GM23338 (cell line): ENCODE data around the gene MTMR3. TPM values are rescaled to one million over a fixed set of nuclear protein-coding genes. Genes with fewer than 3 reads are reported as not detected.

Experiments
- ATAC-seq: fragments of 200-7000 bp; cut with Tn5 transposase; 3 replicates; pipeline ENCODE4 v1.9.1; 2020
- DNase-seq: peaks from one replicate; pipeline ENCODE4 v3.0.0-alpha.2; 2015; ENCODE audit warnings: low spot score
- H2AFZ ChIP-seq: fragments of 200-600 bp; sonication (generic); 2 replicates; pipeline ENCODE4 v1.8.0; 2016; ENCODE audit warnings: antibody characterized with exemption, mild to moderate bottlenecking, moderate library complexity
- H3F3A ChIP-seq: fragments of 200-600 bp; sonication (generic); replicated peaks from 2 replicates; pipeline ENCODE4 v1.8.0; 2017; ENCODE audit warnings: antibody characterized with exemption, mixed run types, low read depth
- H3K27ac ChIP-seq: fragments of 200-600 bp; sonication (generic); 2 replicates; pipeline ENCODE4 v1.6.1; 2016; ENCODE audit warnings: low read depth
- H3K27me3 ChIP-seq: fragments of 200-600 bp; sonication (generic); 2 replicates; pipeline ENCODE4 v1.8.0; 2016; ENCODE audit warnings: mild to moderate bottlenecking, mixed run types, moderate library complexity; ENCODE audit not compliant: insufficient read depth
- H3K36me3 ChIP-seq: fragments of 200-600 bp; sonication (generic); 2 replicates; pipeline ENCODE4 v1.8.0; 2016; ENCODE audit warnings: mild to moderate bottlenecking; ENCODE audit not compliant: insufficient read depth
- H3K4me1 ChIP-seq: fragments of 200-600 bp; sonication (generic); 2 replicates; pipeline ENCODE4 v1.8.0; 2016; ENCODE audit warnings: mild to moderate bottlenecking, moderate library complexity; ENCODE audit not compliant: insufficient read depth
- H3K4me2 ChIP-seq: fragments of 200-600 bp; sonication (generic); 2 replicates; pipeline ENCODE4 v1.7.1; 2017; ENCODE audit warnings: mixed run types
- H3K4me3 ChIP-seq: fragments of 200-600 bp; sonication (generic); 2 replicates; pipeline ENCODE4 v1.6.1; 2016; ENCODE audit warnings: mixed run types
- H3K79me2 ChIP-seq: fragments of 200-600 bp; sonication (generic); replicated peaks from 2 replicates; pipeline ENCODE4 v1.8.0; 2017; ENCODE audit warnings: mild to moderate bottlenecking; ENCODE audit not compliant: insufficient read depth
- H3K9me2 ChIP-seq: fragments of 200-600 bp; sonication (generic); 2 replicates; pipeline ENCODE4 v1.8.0; 2017; ENCODE audit not compliant: insufficient read depth
- H4K20me1 ChIP-seq: fragments of 200-600 bp; sonication (generic); replicated peaks from 2 replicates; pipeline ENCODE4 v1.8.0; 2017; ENCODE audit warnings: mild to moderate bottlenecking; ENCODE audit not compliant: insufficient read depth
- H3K27ac Mint-ChIP-seq: 2 replicates; pipeline ENCODE4 v1.8.0; 2020; ENCODE audit warnings: inconsistent platforms, mild to moderate bottlenecking, moderate library complexity, mixed read lengths
- H3K27me3 Mint-ChIP-seq: 3 replicates; pipeline ENCODE4 v1.8.0; 2022; ENCODE audit warnings: low read depth, mild to moderate bottlenecking, moderate library complexity, mixed read lengths, inconsistent platforms; ENCODE audit not compliant: insufficient read depth, poor library complexity
- H3K36me3 Mint-ChIP-seq: 3 replicates; pipeline ENCODE4 v1.8.0; 2021; ENCODE audit warnings: low read depth, mild to moderate bottlenecking, inconsistent platforms, moderate library complexity, mixed read lengths
- H3K4me1 Mint-ChIP-seq: 3 replicates; pipeline ENCODE4 v1.8.0; 2020; ENCODE audit warnings: mild to moderate bottlenecking, inconsistent platforms, mixed read lengths
- H3K4me3 Mint-ChIP-seq: 3 replicates; pipeline ENCODE4 v1.8.0; 2021; ENCODE audit warnings: moderate library complexity, mild to moderate bottlenecking, inconsistent platforms, mixed read lengths
- H3K9me3 Mint-ChIP-seq: 3 replicates; pipeline ENCODE4 v1.8.0; 2020; ENCODE audit warnings: moderate library complexity, mild to moderate bottlenecking, inconsistent platforms, mixed read lengths
- CREB1 ChIP-seq: fragments of 250-450 bp; sonication (Bioruptor Pico); IDR thresholded peaks from 2 replicates; pipeline ENCODE4 v1.5.0; 2020; ENCODE audit warnings: low read depth, mild to moderate bottlenecking, moderate library complexity
- EZH2 ChIP-seq: fragments of 200-600 bp; sonication (generic); IDR thresholded peaks from one replicate; pipeline ENCODE4 v1.8.0; 2017; ENCODE audit warnings: antibody characterized with exemption, mild to moderate bottlenecking, low read depth; ENCODE audit not compliant: unreplicated experiment
- EZH2phosphoT487 ChIP-seq: fragments of 200-600 bp; sonication (generic); IDR thresholded peaks from one replicate; pipeline ENCODE4 v1.8.1; 2018; ENCODE audit warnings: antibody characterized with exemption; ENCODE audit not compliant: unreplicated experiment
- JUNB ChIP-seq: IDR thresholded peaks from one replicate; pipeline ENCODE4 v1.6.1; 2016; ENCODE audit warnings: antibody characterized with exemption; ENCODE audit not compliant: unreplicated experiment
- NANOG ChIP-seq: IDR thresholded peaks from 2 replicates; pipeline ENCODE4 v1.6.1; 2016; ENCODE audit warnings: antibody characterized with exemption, borderline replicate concordance
- STAT1 ChIP-seq: IDR thresholded peaks from one replicate; pipeline ENCODE4 v1.6.1; 2016; ENCODE audit warnings: antibody characterized with exemption; ENCODE audit not compliant: unreplicated experiment
- ZNF114 ChIP-seq: fragments of 250-450 bp; sonication (Bioruptor Pico); IDR thresholded peaks from 2 replicates; pipeline ENCODE4 v1.5.0; 2020; ENCODE audit warnings: mild to moderate bottlenecking, moderate library complexity
- polyA plus RNA-seq: library from polyadenylated mRNA; unstranded; fragments of >200 nt; fragmentation: Nextera tagmentation; extraction: Ambion mirVana; gene quantifications from 2 replicates; pipeline ENCODE4 v1.2.1, GENCODE V29; 2016
- total RNA-seq: library from RNA; depleted of rRNA; stranded (reverse); fragments of >200 nt; shearing (Covaris generic); gene quantifications from 2 replicates; pipeline ENCODE4 v1.2.3, GENCODE V29; 2014
- TF ChIP-seq, protein P1 (sequence below): IDR thresholded peaks from one replicate; pipeline ENCODE4 v1.6.1; 2018; ENCODE audit warnings: antibody characterized with exemption; ENCODE audit not compliant: unreplicated experiment
- TF ChIP-seq, protein P2 (sequence below), 2 experiments: fragments of 200-600 bp in 1 of 2; sonication (generic) in 1 of 2; conservative IDR thresholded peaks; 2 replicates each; pipeline versions ENCODE4 v1.5.1 to v1.6.1; 2016 to 2017; ENCODE audit warnings: antibody characterized with exemption in 2 of 2, low read depth in 2 of 2, mild to moderate bottlenecking in 2 of 2, moderate library complexity in 1 of 2

MTMR3 gene
- total and polyA plus RNA-seq, 2 experiments from 2014 or later = 5.2 to 27.4 TPM

DNA sequence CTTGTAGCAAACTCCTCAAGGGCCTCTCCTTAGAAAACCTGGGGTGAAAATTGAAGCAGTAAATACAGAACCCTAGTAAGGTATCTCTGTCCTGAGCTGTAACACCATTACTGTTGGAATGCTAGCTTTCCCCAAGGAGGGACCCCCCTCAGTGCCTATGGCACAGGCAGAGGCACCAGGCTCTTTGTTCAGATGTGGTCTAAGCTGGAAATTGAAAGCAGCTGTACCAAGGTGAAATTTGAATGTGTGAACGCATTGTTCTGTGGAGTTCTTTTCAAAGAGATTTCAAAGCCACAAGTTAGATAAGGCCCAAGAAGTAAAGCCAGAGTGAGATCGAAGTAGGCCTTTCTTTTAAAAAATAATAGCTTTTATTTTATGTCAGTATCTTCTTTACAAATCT lies 125.4 kb downstream of the MTMR3 start (continued):
- TF ChIP-seq, protein P1, sequence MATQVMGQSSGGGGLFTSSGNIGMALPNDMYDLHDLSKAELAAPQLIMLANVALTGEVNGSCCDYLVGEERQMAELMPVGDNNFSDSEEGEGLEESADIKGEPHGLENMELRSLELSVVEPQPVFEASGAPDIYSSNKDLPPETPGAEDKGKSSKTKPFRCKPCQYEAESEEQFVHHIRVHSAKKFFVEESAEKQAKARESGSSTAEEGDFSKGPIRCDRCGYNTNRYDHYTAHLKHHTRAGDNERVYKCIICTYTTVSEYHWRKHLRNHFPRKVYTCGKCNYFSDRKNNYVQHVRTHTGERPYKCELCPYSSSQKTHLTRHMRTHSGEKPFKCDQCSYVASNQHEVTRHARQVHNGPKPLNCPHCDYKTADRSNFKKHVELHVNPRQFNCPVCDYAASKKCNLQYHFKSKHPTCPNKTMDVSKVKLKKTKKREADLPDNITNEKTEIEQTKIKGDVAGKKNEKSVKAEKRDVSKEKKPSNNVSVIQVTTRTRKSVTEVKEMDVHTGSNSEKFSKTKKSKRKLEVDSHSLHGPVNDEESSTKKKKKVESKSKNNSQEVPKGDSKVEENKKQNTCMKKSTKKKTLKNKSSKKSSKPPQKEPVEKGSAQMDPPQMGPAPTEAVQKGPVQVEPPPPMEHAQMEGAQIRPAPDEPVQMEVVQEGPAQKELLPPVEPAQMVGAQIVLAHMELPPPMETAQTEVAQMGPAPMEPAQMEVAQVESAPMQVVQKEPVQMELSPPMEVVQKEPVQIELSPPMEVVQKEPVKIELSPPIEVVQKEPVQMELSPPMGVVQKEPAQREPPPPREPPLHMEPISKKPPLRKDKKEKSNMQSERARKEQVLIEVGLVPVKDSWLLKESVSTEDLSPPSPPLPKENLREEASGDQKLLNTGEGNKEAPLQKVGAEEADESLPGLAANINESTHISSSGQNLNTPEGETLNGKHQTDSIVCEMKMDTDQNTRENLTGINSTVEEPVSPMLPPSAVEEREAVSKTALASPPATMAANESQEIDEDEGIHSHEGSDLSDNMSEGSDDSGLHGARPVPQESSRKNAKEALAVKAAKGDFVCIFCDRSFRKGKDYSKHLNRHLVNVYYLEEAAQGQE = no peak
- TF ChIP-seq, protein P2, sequence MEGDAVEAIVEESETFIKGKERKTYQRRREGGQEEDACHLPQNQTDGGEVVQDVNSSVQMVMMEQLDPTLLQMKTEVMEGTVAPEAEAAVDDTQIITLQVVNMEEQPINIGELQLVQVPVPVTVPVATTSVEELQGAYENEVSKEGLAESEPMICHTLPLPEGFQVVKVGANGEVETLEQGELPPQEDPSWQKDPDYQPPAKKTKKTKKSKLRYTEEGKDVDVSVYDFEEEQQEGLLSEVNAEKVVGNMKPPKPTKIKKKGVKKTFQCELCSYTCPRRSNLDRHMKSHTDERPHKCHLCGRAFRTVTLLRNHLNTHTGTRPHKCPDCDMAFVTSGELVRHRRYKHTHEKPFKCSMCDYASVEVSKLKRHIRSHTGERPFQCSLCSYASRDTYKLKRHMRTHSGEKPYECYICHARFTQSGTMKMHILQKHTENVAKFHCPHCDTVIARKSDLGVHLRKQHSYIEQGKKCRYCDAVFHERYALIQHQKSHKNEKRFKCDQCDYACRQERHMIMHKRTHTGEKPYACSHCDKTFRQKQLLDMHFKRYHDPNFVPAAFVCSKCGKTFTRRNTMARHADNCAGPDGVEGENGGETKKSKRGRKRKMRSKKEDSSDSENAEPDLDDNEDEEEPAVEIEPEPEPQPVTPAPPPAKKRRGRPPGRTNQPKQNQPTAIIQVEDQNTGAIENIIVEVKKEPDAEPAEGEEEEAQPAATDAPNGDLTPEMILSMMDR (conservative IDR thresholded peaks at IDR 0.05; ENCODE audit: low read depth in 2 of 2) = no peak
- no peak for TF ChIP-seq STAT1

DNA sequence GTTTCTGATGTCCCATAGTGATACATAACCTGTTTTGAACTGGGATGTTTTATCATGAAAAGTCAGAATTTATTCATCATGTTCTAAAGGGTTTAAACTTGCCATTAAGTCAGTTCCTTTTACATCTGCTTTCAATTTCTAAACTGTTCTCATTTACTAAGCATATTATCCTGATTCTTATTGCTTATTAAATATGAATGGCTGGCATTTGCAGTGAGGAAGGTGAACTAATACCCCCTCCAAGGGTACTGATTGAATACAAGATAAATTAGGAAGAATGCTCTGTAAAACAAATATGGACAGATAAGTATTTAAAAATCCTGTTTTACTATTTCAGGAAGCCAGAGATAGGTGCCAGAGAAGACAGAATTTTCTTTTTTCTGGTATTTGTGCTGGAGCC lies 126.5 kb downstream of the MTMR3 start:
- no peak overlapping the region for H3K4me2 ChIP-seq
- Mint-ChIP-seq H3K27ac (no peak overlapping the region), H3K4me3 (no peak overlapping the region), H3K27me3 (no peaks in the 10 kb centered on the region), H3K9me3 (no peaks in the 10 kb centered on the region), H3K4me1 (peaks cover 9% of the 10 kb centered on the region), H3K36me3 (peaks cover 5% of the 10 kb centered on the region; the same call in 1 of the 3 replicates)
- H3K27ac ChIP-seq = no peak overlapping the region
- no peaks in the 10 kb centered on the region for H3K9me2 ChIP-seq
- no peaks in the 10 kb centered on the region for H3F3A ChIP-seq
- H3K4me3 ChIP-seq = no peak overlapping the region
- H3K79me2 ChIP-seq = no peaks in the 10 kb centered on the region
- DNase-seq (no peak), ATAC-seq (no peak)
- no peaks in the 10 kb centered on the region for H3K36me3 ChIP-seq
- no peaks in the 10 kb centered on the region for H3K4me1 ChIP-seq
- H4K20me1 ChIP-seq = no peaks in the 10 kb centered on the region; the same call in 1 of the 2 replicates
- H2AFZ ChIP-seq = no peak overlapping the region
- no peaks in the 10 kb centered on the region for H3K27me3 ChIP-seq
- TF ChIP-seq ZNF114 (CRISPR knock-in tag) (no peak), CREB1 (CRISPR knock-in tag) (no peak), EZH2 (no peak), STAT1 (no peak), JUNB (no peak), NANOG (no peak), EZH2phosphoT487 (no peak)
- TF ChIP-seq, protein P2 (conservative IDR thresholded peaks at IDR 0.05; ENCODE audit: low read depth in 2 of 2) = no peak
- TF ChIP-seq, protein P1 = no peak
